NCI-H2227 (cell line): ENCODE measurements around the gene DHX9.
"Not testable (repeated sequence)": the region's sequence is repeated elsewhere in the genome, so short reads cannot be mapped to it uniquely, and the experiment has no call there.

Source experiments
- DNase-seq: peaks from one replicate; lab custom pipeline; 2025; ENCODE audit not compliant: unreplicated experiment; lab: John Stamatoyannopoulos, UW

The DHX9 gene

DNA sequence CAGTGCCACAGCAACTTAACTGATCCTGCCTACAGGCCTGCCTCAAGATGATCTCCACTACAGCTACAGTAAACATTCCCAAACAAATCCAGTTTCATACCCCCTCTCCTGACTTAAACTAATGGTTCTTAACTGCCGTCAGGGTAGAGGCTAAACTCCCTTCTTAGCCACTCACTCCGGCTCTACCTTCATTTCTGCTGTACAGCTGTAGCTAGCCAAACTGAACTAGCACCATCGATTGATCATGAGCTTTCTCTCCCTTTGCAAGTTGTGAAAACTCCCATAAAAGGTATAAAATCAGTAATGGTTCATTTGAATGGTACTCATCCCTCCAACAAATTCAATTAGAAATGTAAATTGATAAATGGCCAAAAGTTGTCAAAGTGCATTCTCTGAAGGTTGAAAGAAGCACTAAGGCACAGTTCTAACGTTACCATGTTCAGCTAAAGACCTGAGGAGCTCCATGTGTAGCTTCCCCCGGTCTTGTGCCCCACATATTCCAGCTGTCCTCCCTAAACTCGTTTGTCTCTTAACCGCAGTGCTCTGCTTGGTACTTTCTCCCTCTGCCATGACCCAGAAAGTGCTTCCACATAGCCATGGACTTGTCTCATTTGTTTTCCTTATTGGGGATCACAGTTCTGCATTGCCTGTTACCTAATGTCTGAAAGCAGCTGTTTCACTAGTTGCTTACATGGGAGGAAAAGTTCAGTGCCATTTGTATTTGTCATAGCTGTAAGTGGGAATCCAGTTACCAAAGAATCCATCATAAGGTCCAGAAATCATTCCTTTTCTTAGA lies 49.8 kb downstream of the DHX9 start:
- DNase-seq, result no peak

DNA sequence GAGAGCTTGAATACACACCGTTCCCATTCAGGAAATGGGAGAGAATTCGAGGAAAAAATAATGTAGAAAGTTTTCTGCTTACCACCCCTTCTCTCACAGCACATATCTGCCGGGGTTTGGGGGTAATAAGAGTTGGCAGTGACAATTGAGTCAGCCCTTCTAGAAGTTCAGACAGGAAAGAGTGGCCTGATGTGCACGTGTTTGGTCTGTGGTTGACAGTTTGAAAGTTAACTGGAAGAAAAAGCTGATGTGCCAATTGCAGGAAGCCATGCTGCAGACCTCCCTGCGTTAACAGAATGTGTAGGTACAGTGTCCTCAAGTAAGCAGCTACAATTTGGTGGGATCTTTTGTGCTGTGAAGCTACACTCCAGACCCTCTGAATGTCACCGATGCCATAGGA lies 50.9 kb downstream of the DHX9 start:
- no peak for DNase-seq

DNA sequence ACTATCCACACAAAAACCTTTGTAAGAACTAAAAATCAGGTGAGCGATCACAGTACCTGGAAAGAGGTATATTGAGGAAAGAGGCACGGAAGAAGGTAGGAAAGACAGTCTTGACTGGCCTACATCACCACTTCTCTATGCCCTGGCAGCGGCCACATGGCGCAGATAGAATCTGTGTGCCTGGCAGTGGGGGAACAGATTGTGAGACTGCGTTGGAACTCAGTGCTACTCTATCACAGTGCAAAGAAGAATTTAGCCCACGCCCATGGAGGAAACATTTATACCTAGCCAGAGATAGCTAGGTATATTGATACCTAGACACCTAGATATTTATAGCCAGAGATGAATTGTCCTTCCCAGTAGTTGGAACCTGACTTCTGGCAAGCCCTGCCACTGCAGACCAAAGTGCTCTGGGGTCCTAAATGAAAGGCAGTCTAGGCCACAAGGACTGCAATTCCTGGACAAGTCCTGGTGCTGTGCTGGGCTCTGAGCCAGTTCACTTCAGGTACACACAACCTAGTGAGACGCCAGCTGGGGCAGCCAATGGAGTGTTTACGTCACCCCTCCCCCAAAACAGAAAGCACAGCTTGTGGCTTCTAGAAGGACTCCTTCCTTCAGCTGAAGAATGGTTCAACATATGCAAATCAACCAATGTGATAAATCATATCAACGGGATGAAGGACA lies 51.9 kb downstream of the DHX9 start:
- no peak for DNase-seq

DNA sequence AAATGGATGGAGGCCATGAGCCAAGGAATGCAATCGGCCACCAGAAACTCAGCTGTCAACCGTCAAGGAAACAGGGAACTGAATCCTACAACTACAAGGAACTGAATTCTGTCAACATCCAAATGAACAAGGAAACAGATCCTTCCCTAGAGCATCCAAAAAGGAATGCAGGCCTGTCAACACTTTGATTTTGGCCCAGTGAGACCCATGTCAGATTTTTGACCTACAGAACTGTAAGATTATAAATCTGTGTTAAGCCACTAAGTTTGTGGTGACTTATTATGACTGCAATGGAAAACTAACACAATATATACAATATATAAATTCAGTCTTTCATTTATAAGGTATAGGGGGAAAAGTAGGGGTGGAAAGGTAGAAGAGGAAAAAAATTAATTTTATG lies 58.5 kb downstream of the DHX9 start:
- no peak for DNase-seq

DNA sequence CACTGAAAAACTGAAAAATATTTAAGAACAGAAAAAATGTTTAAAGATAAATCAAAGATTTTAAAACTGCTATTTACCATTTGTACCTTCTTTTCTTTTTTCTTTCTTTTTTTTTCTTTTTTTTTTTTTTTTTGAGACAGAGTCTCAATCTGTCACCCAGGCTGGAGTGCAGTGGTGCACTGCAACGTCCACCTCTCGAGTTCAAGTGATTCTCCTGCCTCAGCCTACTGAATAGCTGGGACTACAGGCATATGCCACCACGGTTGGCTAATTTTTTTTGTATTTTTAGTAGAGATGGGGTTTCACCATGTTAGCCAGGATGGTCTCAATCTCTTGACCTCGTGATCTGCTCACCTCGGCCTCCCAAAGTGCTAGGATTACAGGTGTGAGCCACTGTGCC lies 62.8 kb downstream of the DHX9 start:
- DNase-seq, result not testable (repeated sequence)

DNA sequence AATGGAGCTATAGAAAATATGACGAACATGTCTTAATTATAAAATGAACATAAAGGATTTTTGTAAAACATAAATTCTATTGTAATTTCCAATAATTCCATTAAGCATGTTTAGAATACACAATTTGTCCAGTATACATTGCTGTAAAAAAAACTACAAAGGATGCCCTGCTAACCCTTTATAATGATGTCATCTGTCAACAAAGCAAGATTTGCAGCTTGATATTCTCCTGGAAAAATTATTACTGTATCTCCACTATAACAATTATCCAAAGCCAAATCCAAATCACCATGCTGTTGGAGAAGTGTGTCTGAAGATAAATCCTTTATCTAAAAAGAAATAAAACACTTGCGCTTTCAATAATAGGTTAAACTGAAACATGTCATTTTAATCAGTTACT lies 66.2 kb downstream of the DHX9 start:
- DNase-seq, result no peak

DNA sequence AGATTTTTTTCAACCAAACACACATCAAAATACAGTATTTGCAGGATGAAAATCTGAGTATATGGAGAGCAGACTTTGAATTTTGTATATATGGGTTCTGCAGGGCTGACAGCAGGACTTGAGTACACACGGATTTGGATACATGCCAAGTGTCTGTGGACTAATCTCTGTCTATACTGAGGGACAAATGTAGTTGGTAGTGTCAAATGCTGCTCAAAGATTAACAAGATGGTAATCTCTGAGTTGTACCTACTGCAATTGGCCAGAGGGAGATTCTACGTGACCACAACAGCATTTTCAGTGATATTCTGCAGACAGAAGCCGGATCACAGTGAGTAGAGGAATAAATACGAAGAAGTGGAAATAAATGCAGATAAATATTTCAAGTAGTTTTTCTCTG lies 70.4 kb downstream of the DHX9 start:
- DNase-seq, result peak; percentile 11

DNA sequence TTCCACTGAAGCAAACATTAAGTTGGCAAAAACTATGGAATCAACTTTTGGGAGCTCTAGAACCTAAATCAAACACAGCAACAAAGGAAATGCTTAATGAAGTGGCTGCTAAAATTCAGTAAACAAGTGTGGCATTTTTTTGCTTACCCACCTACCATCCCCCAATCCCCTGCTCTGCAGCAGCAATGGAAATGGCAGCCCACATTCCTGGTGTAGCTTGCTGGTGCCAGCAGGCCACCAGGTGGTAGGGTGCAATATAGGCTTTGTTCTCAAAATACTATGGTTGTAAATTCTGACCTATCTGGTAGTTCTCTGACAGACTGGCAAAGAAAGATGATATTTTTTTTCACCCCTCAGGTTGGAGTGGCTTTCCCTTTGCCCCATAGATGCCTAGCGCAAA lies 71.0 kb downstream of the DHX9 start:
- no peak for DNase-seq

DNA sequence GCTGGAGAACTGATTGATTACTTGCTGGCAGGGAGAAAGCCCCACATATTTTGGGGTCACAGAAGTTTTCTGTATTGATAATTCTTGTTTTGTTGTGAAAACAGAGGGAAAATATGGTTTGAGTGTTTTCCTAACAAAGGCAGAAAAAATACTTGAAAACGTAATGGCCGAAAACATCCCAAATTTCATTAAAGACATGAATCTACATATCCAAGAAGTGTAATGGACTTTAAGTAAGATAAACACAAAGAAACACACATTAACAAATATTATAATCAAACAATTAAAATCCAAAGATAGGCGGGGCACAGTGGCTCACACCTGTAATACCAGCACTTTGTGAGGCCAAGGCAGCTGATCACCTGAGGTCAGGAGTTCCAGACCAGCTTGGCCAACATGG lies 74.3 kb downstream of the DHX9 start:
- DNase-seq, result no peak

DNA sequence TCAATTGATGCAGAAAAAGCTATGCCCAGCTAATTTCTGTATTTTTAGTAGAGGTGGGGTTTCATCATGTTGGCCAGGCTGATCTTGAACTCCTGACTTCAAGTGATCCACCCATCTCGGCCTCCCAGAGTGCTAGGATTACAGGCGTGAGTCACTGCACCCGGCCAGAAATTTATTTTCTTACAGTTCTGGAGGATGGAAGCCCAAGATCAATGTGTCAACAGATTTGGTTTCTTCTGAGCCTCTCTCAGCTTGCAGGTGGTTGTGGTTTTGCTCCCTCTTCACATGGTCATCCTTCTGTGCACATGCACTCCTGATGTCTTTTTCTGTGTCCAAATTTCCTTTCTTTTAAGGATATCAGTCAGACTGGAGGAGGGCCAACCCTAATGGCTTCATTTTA lies 78.2 kb downstream of the DHX9 start:
- no peak for DNase-seq

DNA sequence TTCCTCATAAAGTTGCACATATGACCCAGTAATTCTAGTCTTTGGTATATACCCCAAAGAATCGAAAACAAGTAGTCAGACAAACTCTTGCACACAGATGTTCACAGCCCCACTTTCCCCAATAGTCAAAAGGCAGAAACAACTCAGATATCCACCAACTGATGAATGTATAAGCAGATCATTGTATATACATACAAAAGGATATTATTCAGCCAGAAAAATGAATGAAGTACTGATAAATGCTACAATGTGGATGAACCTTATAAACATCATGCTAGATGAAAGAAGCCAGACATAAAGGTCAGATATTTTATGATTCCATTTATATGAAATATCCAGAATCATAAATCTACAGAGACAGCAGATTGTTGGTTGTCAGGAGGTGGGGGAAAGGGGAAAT lies 86.5 kb downstream of the DHX9 start:
- no peak for DNase-seq

DNA sequence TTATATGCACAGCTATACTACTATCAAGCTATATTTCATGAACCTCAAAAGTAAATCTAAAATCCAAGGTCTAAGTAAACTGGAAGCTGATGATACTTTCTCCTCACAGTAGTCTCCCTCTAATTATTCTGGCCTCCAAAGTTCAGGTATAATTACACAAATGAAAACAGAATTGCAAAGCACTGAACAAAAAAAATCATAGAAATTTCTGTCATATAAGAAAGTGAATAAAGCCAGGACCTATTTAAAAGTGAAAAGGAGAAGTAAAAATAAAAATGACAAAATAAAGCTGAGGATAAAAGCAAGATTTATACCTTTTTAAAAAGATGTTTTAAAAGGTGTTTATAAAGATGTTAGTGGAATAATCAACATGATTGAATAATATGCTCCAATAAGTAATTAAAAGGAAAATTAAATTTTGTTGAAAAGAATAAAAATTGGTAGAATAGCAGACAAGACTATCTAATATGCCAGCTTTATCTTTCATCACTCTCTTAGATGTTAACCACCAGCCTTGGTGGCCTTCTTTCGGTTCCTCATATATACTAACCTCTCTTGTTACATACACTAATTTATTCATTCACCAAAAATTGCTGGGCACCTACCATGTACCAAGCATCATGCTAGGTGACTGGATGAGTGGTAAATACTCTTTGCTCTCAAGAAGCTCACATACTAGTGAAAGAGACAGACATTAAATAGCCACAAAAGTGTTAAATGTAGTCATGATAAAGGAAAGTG lies 88.7 kb downstream of the DHX9 start:
- no peak for DNase-seq

DNA sequence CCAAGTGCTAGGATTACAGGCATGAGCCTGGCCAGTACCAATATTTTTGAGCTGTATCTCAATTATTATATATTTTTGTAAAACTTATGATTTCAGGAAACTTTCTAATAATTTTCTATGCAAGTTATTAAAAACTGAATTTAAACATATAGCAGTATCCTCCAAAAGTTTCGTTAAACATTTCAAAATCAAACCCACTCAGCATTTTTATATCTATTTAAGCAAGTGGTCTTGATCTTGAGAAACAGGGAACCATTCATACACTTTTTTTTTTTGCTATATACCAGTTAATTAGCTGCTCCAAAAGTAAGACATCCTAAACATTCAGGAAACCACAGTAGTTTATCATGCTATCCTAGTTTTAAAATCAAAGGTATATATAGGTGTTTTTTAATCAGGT lies 91.8 kb downstream of the DHX9 start:
- no peak for DNase-seq

DNA sequence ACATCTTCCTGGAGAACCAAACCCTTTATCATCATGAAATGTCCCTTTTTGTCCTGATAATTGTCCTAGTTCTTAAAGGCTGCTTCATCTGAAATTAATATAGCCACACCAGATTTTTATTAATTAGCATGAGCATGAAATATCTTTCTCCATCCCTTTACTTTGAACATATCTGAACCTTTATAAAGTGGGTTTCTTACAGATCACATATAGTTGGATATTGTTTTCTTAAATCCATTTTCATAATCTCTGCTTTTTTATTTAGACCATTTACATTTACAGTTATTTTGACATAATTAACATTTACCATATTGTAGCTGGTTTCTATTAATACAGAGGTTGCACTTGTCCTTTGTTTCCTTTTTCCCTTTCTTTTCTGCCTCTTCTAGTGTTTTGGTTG lies 96.6 kb downstream of the DHX9 start:
- DNase-seq, result no peak
